Astrocyte (in vitro differentiated cells and primary cell): ENCODE results near the gene SPP2.

Source experiments
- EZH2 ChIP-seq: IDR thresholded peaks from 2 replicates; pipeline ENCODE4 v1.6.1; 2012; ENCODE audit warnings: mild to moderate bottlenecking, low read length, inconsistent platforms; ENCODE audit not compliant: insufficient read depth
- TF ChIP-seq, protein P1 (sequence below): IDR thresholded peaks from 2 replicates; pipeline ENCODE4 v1.5.1; 2011; ENCODE audit warnings: low read depth, mild to moderate bottlenecking, inconsistent platforms, low read length, moderate library complexity; ENCODE audit not compliant: insufficient read depth

DNA sequence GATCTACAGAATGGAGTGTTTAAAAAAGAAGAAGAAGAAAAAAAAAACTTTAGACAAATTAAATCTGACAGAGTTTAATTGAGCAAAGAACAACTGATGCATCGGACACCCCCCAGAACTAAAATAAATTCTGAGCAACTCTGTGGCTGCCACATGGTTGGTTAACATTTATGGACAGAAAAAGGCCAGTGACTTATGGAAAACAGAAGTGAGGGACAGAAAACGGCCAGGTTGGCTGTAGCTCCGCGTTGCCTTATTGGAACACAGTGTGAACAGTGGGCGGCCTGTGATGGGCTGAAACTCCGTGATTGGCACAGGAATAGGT is 75.6 kb downstream of the SPP2 start:
- TF ChIP-seq, protein P1, sequence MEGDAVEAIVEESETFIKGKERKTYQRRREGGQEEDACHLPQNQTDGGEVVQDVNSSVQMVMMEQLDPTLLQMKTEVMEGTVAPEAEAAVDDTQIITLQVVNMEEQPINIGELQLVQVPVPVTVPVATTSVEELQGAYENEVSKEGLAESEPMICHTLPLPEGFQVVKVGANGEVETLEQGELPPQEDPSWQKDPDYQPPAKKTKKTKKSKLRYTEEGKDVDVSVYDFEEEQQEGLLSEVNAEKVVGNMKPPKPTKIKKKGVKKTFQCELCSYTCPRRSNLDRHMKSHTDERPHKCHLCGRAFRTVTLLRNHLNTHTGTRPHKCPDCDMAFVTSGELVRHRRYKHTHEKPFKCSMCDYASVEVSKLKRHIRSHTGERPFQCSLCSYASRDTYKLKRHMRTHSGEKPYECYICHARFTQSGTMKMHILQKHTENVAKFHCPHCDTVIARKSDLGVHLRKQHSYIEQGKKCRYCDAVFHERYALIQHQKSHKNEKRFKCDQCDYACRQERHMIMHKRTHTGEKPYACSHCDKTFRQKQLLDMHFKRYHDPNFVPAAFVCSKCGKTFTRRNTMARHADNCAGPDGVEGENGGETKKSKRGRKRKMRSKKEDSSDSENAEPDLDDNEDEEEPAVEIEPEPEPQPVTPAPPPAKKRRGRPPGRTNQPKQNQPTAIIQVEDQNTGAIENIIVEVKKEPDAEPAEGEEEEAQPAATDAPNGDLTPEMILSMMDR = no peak
- no peak for TF ChIP-seq EZH2
